Measurements from ENCODE around the gene MUC20. TPM values are rescaled to one million over a fixed set of nuclear protein-coding genes. Genes with fewer than 3 reads are reported as not detected.

MUC20 gene
- total RNA-seq, 6 experiments from 2014 or later: 0.11 to 0.17 (median 0.14) TPM; not detected in 3

GRCh38 chr3:195698647-195699387, 22.0 kb upstream of the MUC20 start:
- no peak for TF ChIP-seq CTCF (IDR thresholded peaks at IDR 0.05)
- peaks cover 22% of the 10 kb centered on the region for H3K4me1 Mint-ChIP-seq (ENCODE audit: low read depth)
- H3K27me3 Mint-ChIP-seq (ENCODE audit: insufficient read depth): no peaks in the 10 kb centered on the region
- H3K36me3 Mint-ChIP-seq (ENCODE audit: low read depth): peaks cover 18% of the 10 kb centered on the region
- H3K4me3 Mint-ChIP-seq: no peak overlapping the region
- no peak for DNase-seq
- peak overlapping the region; percentile 33; the same call in 1 of the 2 replicates for H3K27ac Mint-ChIP-seq
- no peaks in the 10 kb centered on the region for H3K9me3 Mint-ChIP-seq

GRCh38 chr3:195699388-195699771, 21.4 kb upstream of the MUC20 start:
- H3K27me3 Mint-ChIP-seq (ENCODE audit: insufficient read depth): peaks cover under 1% of the 10 kb centered on the region
- peaks cover 22% of the 10 kb centered on the region for H3K4me1 Mint-ChIP-seq (ENCODE audit: low read depth)
- no peaks in the 10 kb centered on the region for H3K9me3 Mint-ChIP-seq
- peaks cover 16% of the 10 kb centered on the region for H3K36me3 Mint-ChIP-seq (ENCODE audit: low read depth)
- no peak for TF ChIP-seq CTCF (IDR thresholded peaks at IDR 0.05)
- no peak overlapping the region for H3K27ac Mint-ChIP-seq
- H3K4me3 Mint-ChIP-seq: no peak overlapping the region
- DNase-seq: no peak

- Mint-ChIP-seq H3K36me3 (ENCODE audit: low read depth) (peaks cover 16% of the 10 kb centered on the region), H3K27ac (no peak overlapping the region), H3K4me3 (no peak overlapping the region), H3K9me3 (no peaks in the 10 kb centered on the region), H3K27me3 (ENCODE audit: insufficient read depth) (peaks cover 3% of the 10 kb centered on the region), H3K4me1 (ENCODE audit: low read depth) (peaks cover 22% of the 10 kb centered on the region)
- TF ChIP-seq CTCF (IDR thresholded peaks at IDR 0.05): no peak
- no peak for DNase-seq
Measured at GRCh38 chr3:195699860-195700259, 20.9 kb upstream of the MUC20 start.

DNA sequence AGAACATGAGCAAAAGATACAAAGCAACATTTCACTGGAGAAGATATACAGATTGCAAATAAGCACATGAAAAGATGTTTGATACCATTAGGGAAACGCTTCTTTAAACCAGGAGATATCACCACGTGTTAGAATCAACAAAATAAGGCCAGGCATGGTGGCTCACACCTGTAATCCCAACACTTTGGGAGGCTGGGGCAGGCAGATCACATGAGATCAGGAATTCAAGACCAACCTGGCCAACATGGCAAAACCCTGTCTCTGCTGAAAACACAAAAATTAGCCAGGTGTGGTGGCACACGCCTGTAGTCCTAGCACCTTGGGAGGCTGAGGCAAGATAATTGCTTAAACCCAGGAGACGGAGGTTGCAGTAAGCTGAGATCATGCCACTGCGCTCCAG, 20.5 kb upstream of the MUC20 start:
- Mint-ChIP-seq H3K27ac (no peak overlapping the region), H3K4me3 (no peak overlapping the region), H3K9me3 (no peaks in the 10 kb centered on the region), H3K4me1 (ENCODE audit: low read depth) (peaks cover 22% of the 10 kb centered on the region), H3K27me3 (ENCODE audit: insufficient read depth) (peaks cover 3% of the 10 kb centered on the region), H3K36me3 (ENCODE audit: low read depth) (peaks cover 16% of the 10 kb centered on the region)
- no peak for TF ChIP-seq CTCF (IDR thresholded peaks at IDR 0.05)
- no peak for DNase-seq

DNA sequence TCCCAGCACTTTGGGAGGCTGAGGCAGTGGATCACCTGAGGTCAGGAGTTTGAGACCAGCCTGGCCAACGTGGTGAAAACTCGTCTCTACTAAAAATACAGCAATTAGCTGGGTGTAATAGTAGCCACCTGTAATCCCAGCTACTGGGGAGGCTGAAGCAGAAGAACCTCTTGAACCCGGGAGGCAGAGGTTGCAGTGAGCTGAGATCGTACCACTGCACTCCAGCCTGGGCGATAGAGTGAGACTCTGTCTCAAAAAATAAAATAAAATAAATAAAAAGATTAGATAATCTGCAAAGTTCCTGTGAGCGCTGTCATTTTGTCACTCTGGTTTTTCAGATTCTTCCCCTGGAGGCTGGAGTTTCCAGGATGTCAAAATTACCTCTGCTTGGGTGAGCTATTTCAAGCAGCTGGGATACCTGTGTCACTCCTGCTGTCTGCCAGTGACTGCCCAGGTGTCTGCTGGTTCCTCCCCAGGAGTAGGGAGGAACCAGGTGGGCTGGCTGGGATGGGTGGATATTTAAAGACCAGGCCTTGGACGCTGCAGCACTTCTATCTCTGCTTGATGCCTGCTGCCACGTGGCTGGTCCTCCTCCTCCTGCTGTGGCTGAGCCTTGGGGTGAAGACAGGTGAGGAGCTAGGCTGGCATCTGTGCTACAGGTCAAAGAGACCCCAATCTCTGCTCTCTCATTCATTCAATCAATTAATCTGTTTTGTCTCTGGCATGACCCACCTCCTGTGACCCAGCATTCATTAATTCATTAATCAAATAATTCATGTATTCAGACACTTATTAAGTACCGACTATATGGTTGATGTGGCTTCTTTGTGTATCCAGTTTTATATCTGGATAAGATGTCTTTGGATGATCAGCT, 19.5 kb upstream of the MUC20 start:
- Mint-ChIP-seq H3K27me3 (ENCODE audit: insufficient read depth) (peaks cover 3% of the 10 kb centered on the region), H3K36me3 (ENCODE audit: low read depth) (peaks cover 16% of the 10 kb centered on the region), H3K4me1 (ENCODE audit: low read depth) (peaks cover 22% of the 10 kb centered on the region), H3K4me3 (no peak overlapping the region), H3K27ac (no peak overlapping the region), H3K9me3 (no peaks in the 10 kb centered on the region)
- no peak for DNase-seq
- no peak for TF ChIP-seq CTCF (IDR thresholded peaks at IDR 0.05)

All from HFFc6 (cell line).